Measurements from ENCODE around the gene ITPKB. TPM values are rescaled to one million over a fixed set of nuclear protein-coding genes. Genes with fewer than 3 reads are reported as not detected.

Gene ITPKB
- total and polyA plus RNA-seq, 2 of the 13 experiments (the other 11 are each of a cell fraction or from before 2014, with no cell fraction given), result not detected

DNA sequence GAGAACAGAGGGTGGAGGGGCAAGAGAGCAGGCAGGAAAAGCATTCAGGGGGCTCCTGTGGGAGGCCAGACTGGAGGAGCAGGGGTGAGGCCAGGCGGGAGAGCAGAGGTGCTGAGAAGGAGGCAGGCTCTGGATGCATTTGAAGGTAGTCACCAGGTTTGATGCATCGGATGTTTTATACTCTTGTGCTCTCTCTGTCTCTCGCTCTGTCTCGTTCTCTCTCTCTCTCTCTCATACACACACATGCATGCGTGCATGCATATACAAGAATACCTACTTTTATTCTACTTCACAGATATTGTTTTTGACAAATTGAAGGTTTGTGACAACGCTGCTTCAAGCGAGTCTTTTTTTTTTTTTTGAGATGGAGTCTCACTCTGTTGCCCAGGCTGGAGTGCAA is 15.0 kb upstream of the ITPKB start:
- H2AFZ ChIP-seq (ENCODE audit: low read length), result no peak overlapping the region
- H3K4me2 ChIP-seq (ENCODE audit: low read depth, low read length), result no peak overlapping the region
- no peak overlapping the region for H3K4me3 ChIP-seq (replicated peaks in 1 of 3; ENCODE audit: insufficient read depth in 1 of 3, low read depth in 2 of 3, low read length in 3 of 3)
- no peak overlapping the region for H3K9ac ChIP-seq (ENCODE audit: insufficient read depth, low read depth, low read length)
- no peaks in the 10 kb centered on the region for H3K9me3 ChIP-seq (ENCODE audit: low read length)
- no TSS peak for BruUV-seq (replicated peaks)
- H3K27me3 ChIP-seq (ENCODE audit: control insufficient read depth in 1 of 2, insufficient read depth in 2 of 2, low read length in 2 of 2), result peaks cover 0 to 38% of the 10 kb centered on the region in 2 experiments; a peak in 3 of 5 replicates
- ATAC-seq, result no peak
- no peaks in the 10 kb centered on the region for H3K36me3 ChIP-seq (replicated peaks in 1 of 2; ENCODE audit: control insufficient read depth in 1 of 2, insufficient read depth in 2 of 2, low read length in 2 of 2)
- TF ChIP-seq ATAD3A (CRISPR knock-in tag; IDR thresholded peaks at IDR 0.05) (no peak), HOXD1 (CRISPR knock-in tag; IDR thresholded peaks at IDR 0.05) (no peak), SOX13 (IDR thresholded peaks at IDR 0.05) (no peak), SOX13 (CRISPR knock-in tag; conservative IDR thresholded peaks at IDR 0.05 in 1 of 2, IDR thresholded peaks at IDR 0.05 in 1 of 2) (no peak), CCDC6 (CRISPR knock-in tag; IDR thresholded peaks at IDR 0.05) (no peak), ZNF7 (CRISPR knock-in tag; IDR thresholded peaks at IDR 0.05) (no peak), DNMT1 (CRISPR knock-in tag; IDR thresholded peaks at IDR 0.05) (no peak), ZNF550 (CRISPR knock-in tag; IDR thresholded peaks at IDR 0.05; ENCODE audit: borderline replicate concordance) (no peak), SPEN (CRISPR knock-in tag; IDR thresholded peaks at IDR 0.05; ENCODE audit: low read depth) (no peak), CAMTA2 (CRISPR knock-in tag; IDR thresholded peaks at IDR 0.05; ENCODE audit: borderline replicate concordance) (no peak), HNRNPLL (IDR thresholded peaks at IDR 0.05; ENCODE audit: low read depth, low read length, poor library complexity, severe bottlenecking) (no peak), ZNF10 (CRISPR knock-in tag; IDR thresholded peaks at IDR 0.05; ENCODE audit: borderline replicate concordance, low read depth) (no peak), ZNF138 (CRISPR knock-in tag; IDR thresholded peaks at IDR 0.05; ENCODE audit: low read depth) (no peak)
- TF ChIP-seq, protein P1, sequence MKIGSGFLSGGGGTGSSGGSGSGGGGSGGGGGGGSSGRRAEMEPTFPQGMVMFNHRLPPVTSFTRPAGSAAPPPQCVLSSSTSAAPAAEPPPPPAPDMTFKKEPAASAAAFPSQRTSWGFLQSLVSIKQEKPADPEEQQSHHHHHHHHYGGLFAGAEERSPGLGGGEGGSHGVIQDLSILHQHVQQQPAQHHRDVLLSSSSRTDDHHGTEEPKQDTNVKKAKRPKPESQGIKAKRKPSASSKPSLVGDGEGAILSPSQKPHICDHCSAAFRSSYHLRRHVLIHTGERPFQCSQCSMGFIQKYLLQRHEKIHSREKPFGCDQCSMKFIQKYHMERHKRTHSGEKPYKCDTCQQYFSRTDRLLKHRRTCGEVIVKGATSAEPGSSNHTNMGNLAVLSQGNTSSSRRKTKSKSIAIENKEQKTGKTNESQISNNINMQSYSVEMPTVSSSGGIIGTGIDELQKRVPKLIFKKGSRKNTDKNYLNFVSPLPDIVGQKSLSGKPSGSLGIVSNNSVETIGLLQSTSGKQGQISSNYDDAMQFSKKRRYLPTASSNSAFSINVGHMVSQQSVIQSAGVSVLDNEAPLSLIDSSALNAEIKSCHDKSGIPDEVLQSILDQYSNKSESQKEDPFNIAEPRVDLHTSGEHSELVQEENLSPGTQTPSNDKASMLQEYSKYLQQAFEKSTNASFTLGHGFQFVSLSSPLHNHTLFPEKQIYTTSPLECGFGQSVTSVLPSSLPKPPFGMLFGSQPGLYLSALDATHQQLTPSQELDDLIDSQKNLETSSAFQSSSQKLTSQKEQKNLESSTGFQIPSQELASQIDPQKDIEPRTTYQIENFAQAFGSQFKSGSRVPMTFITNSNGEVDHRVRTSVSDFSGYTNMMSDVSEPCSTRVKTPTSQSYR (CRISPR knock-in tag; IDR thresholded peaks at IDR 0.05; ENCODE audit: borderline replicate concordance), result no peak
- TF ChIP-seq, protein P2, sequence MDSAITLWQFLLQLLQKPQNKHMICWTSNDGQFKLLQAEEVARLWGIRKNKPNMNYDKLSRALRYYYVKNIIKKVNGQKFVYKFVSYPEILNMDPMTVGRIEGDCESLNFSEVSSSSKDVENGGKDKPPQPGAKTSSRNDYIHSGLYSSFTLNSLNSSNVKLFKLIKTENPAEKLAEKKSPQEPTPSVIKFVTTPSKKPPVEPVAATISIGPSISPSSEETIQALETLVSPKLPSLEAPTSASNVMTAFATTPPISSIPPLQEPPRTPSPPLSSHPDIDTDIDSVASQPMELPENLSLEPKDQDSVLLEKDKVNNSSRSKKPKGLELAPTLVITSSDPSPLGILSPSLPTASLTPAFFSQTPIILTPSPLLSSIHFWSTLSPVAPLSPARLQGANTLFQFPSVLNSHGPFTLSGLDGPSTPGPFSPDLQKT (CRISPR knock-in tag; IDR thresholded peaks at IDR 0.05; ENCODE audit: borderline replicate concordance), result no peak
- H3K79me2 ChIP-seq (ENCODE audit: insufficient read depth, low read length), result no peaks in the 10 kb centered on the region
- in situ Hi-C loops (cut with HindIII; ENCODE audit: extremely low pct_ligation_motif_present, low pct_unique_long_range_greater_than_20kb) (no loop called here), intact Hi-C loops (cut with micrococcal nuclease; ENCODE audit: unreplicated experiment) (loop anchor here (10.0 kb wide), 1 partner anchor 1051 kb away; no protein-coding TSS in a partner anchor)
- H3K4me1 ChIP-seq (ENCODE audit: insufficient read depth, low read length), result no peaks in the 10 kb centered on the region
- no peaks in the 10 kb centered on the region for H4K20me1 ChIP-seq (ENCODE audit: insufficient read depth, low read length)
- ChIA-PET CTCF (ENCODE audit: low intra/inter-chr PET ratio, low total read pairs) (no interaction called here), POLR2A (no interaction called here)
- 29% methylated on average over 7 of the region's 7 CpGs for WGBS (ENCODE audit: low lambda C conversion rate)
- FAIRE-seq, result no peak
- H3K27ac ChIP-seq (ENCODE audit: extremely low read length, insufficient read depth, low read length), result no peak overlapping the region
- no peak for DNase-seq (ENCODE audit: low spot score)
